Measurements from ENCODE around the gene TECPR2. TPM values are rescaled to one million over a fixed set of nuclear protein-coding genes. Genes with fewer than 3 reads are reported as not detected.

Gene TECPR2
- total and polyA plus RNA-seq, 2 of the 13 experiments (the other 11 are each of a cell fraction or from before 2014, with no cell fraction given): 3.5 to 5.7 TPM

- TF ChIP-seq ZNF326 (CRISPR knock-in tag; IDR thresholded peaks at IDR 0.05; ENCODE audit: borderline replicate concordance): no peak
- peak; percentile 38; the same call in 1 of the 2 replicates for TF ChIP-seq KLF12 (CRISPR knock-in tag; IDR thresholded peaks at IDR 0.05; ENCODE audit: borderline replicate concordance)
- TF ChIP-seq ZNF891 (CRISPR knock-in tag; IDR thresholded peaks at IDR 0.05): peak; percentile 82; the same call in 1 of the 2 replicates
- TF ChIP-seq ZNF282 (IDR thresholded peaks at IDR 0.05; ENCODE audit: partially characterized antibody): no peak
- TF ChIP-seq, protein P1, sequence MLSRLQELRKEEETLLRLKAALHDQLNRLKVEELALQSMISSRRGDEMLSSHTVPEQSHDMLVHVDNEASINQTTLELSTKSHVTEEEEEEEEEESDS (CRISPR knock-in tag; IDR thresholded peaks at IDR 0.05; ENCODE audit: borderline replicate concordance): no peak
- no peak for TF ChIP-seq SOX13 (IDR thresholded peaks at IDR 0.05)
- TF ChIP-seq SOX13 (CRISPR knock-in tag; conservative IDR thresholded peaks at IDR 0.05 in 1 of 2, IDR thresholded peaks at IDR 0.05 in 1 of 2): no peak
- peak; percentile 63 for TF ChIP-seq HDAC1 (CRISPR knock-in tag; IDR thresholded peaks at IDR 0.05)
- TF ChIP-seq KDM5A (IDR thresholded peaks at IDR 0.05; ENCODE audit: borderline replicate concordance, low read length): no peak
- TF ChIP-seq, protein P2, sequence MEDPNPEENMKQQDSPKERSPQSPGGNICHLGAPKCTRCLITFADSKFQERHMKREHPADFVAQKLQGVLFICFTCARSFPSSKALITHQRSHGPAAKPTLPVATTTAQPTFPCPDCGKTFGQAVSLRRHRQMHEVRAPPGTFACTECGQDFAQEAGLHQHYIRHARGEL (CRISPR knock-in tag; IDR thresholded peaks at IDR 0.05): no peak
- no peak for TF ChIP-seq SYNCRIP (IDR thresholded peaks at IDR 0.05; ENCODE audit: insufficient read depth, low read depth, low read length)
- TF ChIP-seq ZHX1 (CRISPR knock-in tag; IDR thresholded peaks at IDR 0.05; ENCODE audit: low read depth): no peak
- TF ChIP-seq, protein P3, sequence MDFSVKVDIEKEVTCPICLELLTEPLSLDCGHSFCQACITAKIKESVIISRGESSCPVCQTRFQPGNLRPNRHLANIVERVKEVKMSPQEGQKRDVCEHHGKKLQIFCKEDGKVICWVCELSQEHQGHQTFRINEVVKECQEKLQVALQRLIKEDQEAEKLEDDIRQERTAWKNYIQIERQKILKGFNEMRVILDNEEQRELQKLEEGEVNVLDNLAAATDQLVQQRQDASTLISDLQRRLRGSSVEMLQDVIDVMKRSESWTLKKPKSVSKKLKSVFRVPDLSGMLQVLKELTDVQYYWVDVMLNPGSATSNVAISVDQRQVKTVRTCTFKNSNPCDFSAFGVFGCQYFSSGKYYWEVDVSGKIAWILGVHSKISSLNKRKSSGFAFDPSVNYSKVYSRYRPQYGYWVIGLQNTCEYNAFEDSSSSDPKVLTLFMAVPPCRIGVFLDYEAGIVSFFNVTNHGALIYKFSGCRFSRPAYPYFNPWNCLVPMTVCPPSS (IDR thresholded peaks at IDR 0.05): no peak
- TF ChIP-seq MLX (CRISPR knock-in tag; IDR thresholded peaks at IDR 0.05): no peak
- TF ChIP-seq ZNF329 (CRISPR knock-in tag; IDR thresholded peaks at IDR 0.05; ENCODE audit: low read depth): no peak
- no peak for TF ChIP-seq DZIP1 (CRISPR knock-in tag; IDR thresholded peaks at IDR 0.05)
- no peak; the same call in 1 of the 2 replicates for TF ChIP-seq ZNF460 (CRISPR knock-in tag; IDR thresholded peaks at IDR 0.05; ENCODE audit: borderline replicate concordance)
- TF ChIP-seq KLF11 (CRISPR knock-in tag; IDR thresholded peaks at IDR 0.05): no peak
- no peak for TF ChIP-seq ZNF670 (CRISPR knock-in tag; IDR thresholded peaks at IDR 0.05; ENCODE audit: borderline replicate concordance)
- peak; percentile 84 for TF ChIP-seq ZNF430 (CRISPR knock-in tag; IDR thresholded peaks at IDR 0.05)
- no peak for TF ChIP-seq IKZF1 (IDR thresholded peaks at IDR 0.05)
- no peak for TF ChIP-seq NR2C2 (CRISPR knock-in tag; IDR thresholded peaks at IDR 0.05; ENCODE audit: borderline replicate concordance)
Measured at GRCh38 chr14:102509746-102510615, 147.2 kb downstream of the TECPR2 start, which contains the start of gene ANKRD9 (continued).
